IMR-90 (cell line): ENCODE measurements around the gene SEC16A. TPM values are rescaled to one million over a fixed set of nuclear protein-coding genes. Genes with fewer than 3 reads are reported as not detected.

Experiments
- ATAC-seq: fragments of 200-7000 bp; cut with Tn5 transposase; 2 replicates; pipeline ENCODE4 v1.9.1; 2020; ENCODE audit warnings: low read depth, mild to moderate bottlenecking, moderate library complexity
- BruUV-seq: library from RNA; stranded (reverse); fragments of 400-500 nt; replicated peaks from 2 replicates; lab custom pipeline; 2021; lab: Mats Ljungman, UMichigan
- CTCF ChIA-PET: fragments of 300-600 bp; formaldehyde crosslinking; extraction: SDS; loops from one replicate; lab custom pipeline; 2021; ENCODE audit warnings: antibody characterized with exemption; lab: Yijun Ruan, JAX
- POLR2A ChIA-PET: fragments of 300-600 bp; sonication (Branson Sonifier 250); formaldehyde crosslinking; loops from one replicate; lab custom pipeline; 2022; ENCODE audit warnings: antibody characterized with exemption; ENCODE audit not compliant: unreplicated experiment; lab: Charles Lee
- DNase-seq: peaks from one replicate; pipeline ENCODE4 v3.0.0; 2013
- H2AFZ ChIP-seq: replicated peaks from 2 replicates; pipeline ENCODE3; 2013; ENCODE audit warnings: low read length, mild to moderate bottlenecking; ENCODE audit not compliant: poor library complexity
- H2AK5ac ChIP-seq: 2 replicates; pipeline ENCODE4 v1.6.1; 2013; ENCODE audit warnings: low read depth, low read length, inconsistent platforms
- H2AK9ac ChIP-seq: replicated peaks from 2 replicates; pipeline ENCODE3; 2013; ENCODE audit warnings: mild to moderate bottlenecking, low read depth, low read length, moderate library complexity; ENCODE audit not compliant: poor library complexity
- H2BK120ac ChIP-seq: 2 replicates; pipeline ENCODE4 v1.6.1; 2013; ENCODE audit warnings: low read depth, low read length, inconsistent platforms
- H2BK15ac ChIP-seq: 3 replicates; pipeline ENCODE4 v1.6.1; 2013; ENCODE audit warnings: low read depth, low read length, inconsistent platforms
- H2BK20ac ChIP-seq: 2 replicates; pipeline ENCODE4 v1.6.1; 2013; ENCODE audit warnings: low read depth, mild to moderate bottlenecking, inconsistent platforms, low read length, moderate library complexity
- H2BK5ac ChIP-seq: 2 replicates; pipeline ENCODE4 v1.6.1; 2013; ENCODE audit warnings: mild to moderate bottlenecking, low read depth, low read length, inconsistent platforms; ENCODE audit not compliant: poor library complexity, severe bottlenecking
- H3K14ac ChIP-seq: replicated peaks from 2 replicates; pipeline ENCODE4 v1.6.1; 2013; ENCODE audit warnings: low read depth, low read length, inconsistent platforms
- H3K18ac ChIP-seq: 2 replicates; pipeline ENCODE4 v1.6.1; 2013; ENCODE audit warnings: low read depth, low read length, control low read depth
- H3K23ac ChIP-seq: 2 replicates; pipeline ENCODE4 v1.6.1; 2013; ENCODE audit warnings: low read depth, low read length, inconsistent platforms
- H3K27ac ChIP-seq: 2 replicates; pipeline ENCODE4 v1.5.1; 2013; ENCODE audit warnings: mild to moderate bottlenecking, control low read depth, low read length; ENCODE audit not compliant: insufficient read depth
- H3K27me3 ChIP-seq: 2 replicates; pipeline ENCODE4 v1.6.1; 2013; ENCODE audit warnings: low read length; ENCODE audit not compliant: control insufficient read depth, insufficient read depth
- H3K36me3 ChIP-seq: 2 replicates; pipeline ENCODE4 v1.6.1; 2013; ENCODE audit warnings: low read length, mixed read lengths; ENCODE audit not compliant: control insufficient read depth, insufficient read depth
- H3K4ac ChIP-seq: 2 replicates; pipeline ENCODE4 v1.6.1; 2013; ENCODE audit warnings: low read depth, low read length, inconsistent platforms
- H3K4me1 ChIP-seq: 2 replicates; pipeline ENCODE4 v1.6.1; 2013; ENCODE audit warnings: low read length, mixed read lengths; ENCODE audit not compliant: control insufficient read depth, insufficient read depth
- H3K4me2 ChIP-seq: 2 replicates; pipeline ENCODE4 v1.6.1; 2013; ENCODE audit warnings: low read depth, mild to moderate bottlenecking, control low read depth, low read length, moderate library complexity
- H3K4me3 ChIP-seq: 2 replicates; pipeline ENCODE4 v1.5.1; 2013; ENCODE audit warnings: low read depth, mild to moderate bottlenecking, control low read depth, low read length, moderate library complexity; ENCODE audit not compliant: insufficient read depth
- H3K56ac ChIP-seq: 2 replicates; pipeline ENCODE4 v1.6.1; 2013; ENCODE audit warnings: low read length, inconsistent platforms; ENCODE audit not compliant: insufficient read depth; ENCODE audit errors: extremely low read depth
- H3K79me1 ChIP-seq, 2 experiments: 2 replicates each; pipeline ENCODE4 v1.6.1; 2013; ENCODE audit warnings: low read length in 2 of 2, inconsistent platforms in 1 of 2, low read depth in 1 of 2
- H3K9ac ChIP-seq: 2 replicates; pipeline ENCODE4 v1.6.1; 2013; ENCODE audit warnings: low read depth, low read length, control low read depth
- H3K9me1 ChIP-seq: 2 replicates; pipeline ENCODE4 v1.6.1; 2013; ENCODE audit warnings: low read length, inconsistent platforms; ENCODE audit not compliant: insufficient read depth
- H3K9me3 ChIP-seq: 2 replicates; pipeline ENCODE4 v1.6.1; 2013; ENCODE audit warnings: low read length; ENCODE audit not compliant: control insufficient read depth, insufficient read depth
- H4K20me1 ChIP-seq: 2 replicates; pipeline ENCODE4 v1.6.1; 2013; ENCODE audit warnings: low read length, inconsistent platforms; ENCODE audit not compliant: insufficient read depth
- H4K5ac ChIP-seq: 2 replicates; pipeline ENCODE4 v1.6.1; 2013; ENCODE audit warnings: mild to moderate bottlenecking, low read depth, low read length, control low read depth
- H4K8ac ChIP-seq, 2 experiments: 2 replicates each; pipeline ENCODE4 v1.6.1; 2013; ENCODE audit warnings: low read depth in 2 of 2, low read length in 2 of 2, control low read depth in 1 of 2, inconsistent platforms in 1 of 2
- H4K91ac ChIP-seq: 2 replicates; pipeline ENCODE4 v1.6.1; 2013; ENCODE audit warnings: low read depth, low read length, inconsistent platforms; ENCODE audit not compliant: insufficient read depth
- BHLHE40 ChIP-seq: fragments of 150-350 bp; IDR thresholded peaks from 2 replicates; pipeline ENCODE4 v1.6.1; 2016; ENCODE audit warnings: mild to moderate bottlenecking, low read depth, low read length
- CHD1 ChIP-seq: IDR thresholded peaks from 2 replicates; pipeline ENCODE4 v1.6.1; 2012; ENCODE audit warnings: low read depth, low read length, improper control_type of control experiment
- POLR2A ChIP-seq: IDR thresholded peaks from 2 replicates; pipeline ENCODE4 v1.6.1; 2012; ENCODE audit warnings: mild to moderate bottlenecking, low read depth, low read length
- RAD21 ChIP-seq: IDR thresholded peaks from 2 replicates; pipeline ENCODE4 v1.6.1; 2012; ENCODE audit warnings: low read length, improper control_type of control experiment
- RCOR1 ChIP-seq: IDR thresholded peaks from 2 replicates; pipeline ENCODE4 v1.6.1; 2012; ENCODE audit warnings: mild to moderate bottlenecking, low read length, improper control_type of control experiment; ENCODE audit not compliant: insufficient replicate concordance
- WGBS, 2 experiments: methylation state at CpG; one replicate each; pipeline versions ENCODE4 v1.1.5 to v1.1.7; 2013; ENCODE audit warnings: missing lambda C conversion rate in 2 of 2; ENCODE audit not compliant: insufficient read length in 1 of 2; ENCODE audit errors: extremely low coverage in 2 of 2; 5-methylcytosine and 5-hydroxymethylcytosine counted together
- dilution Hi-C: fragments of 300-500 bp; cut with HindIII; formaldehyde crosslinking; loops from one replicate; pipeline ENCODE4 v1.14.3; 2018; ENCODE audit warnings: low sequenced_read_pairs; ENCODE audit not compliant: unreplicated experiment
- in situ Hi-C: fragments of 300-500 bp; cut with MboI; formaldehyde crosslinking; loops from 3 replicates; pipeline ENCODE4 v1.14.3; 2019; ENCODE audit warnings: low sequenced_read_pairs, inconsistent platforms, mixed read lengths
- intact Hi-C: fragments of 100-400 bp; cut with micrococcal nuclease; formaldehyde crosslinking; loops from 2 replicates; pipeline ENCODE4 v1.10.0; 2022
- polyA plus RNA-seq, 3 experiments: library from polyadenylated mRNA; depleted of rRNA; stranded (reverse); fragments of >200 nt; gene quantifications; 2 replicates each; pipeline ENCODE4 v1.2.3, GENCODE V29; 2012; ENCODE audit warnings: low replicate concordance in 1 of 3
- total RNA-seq: library from RNA; depleted of rRNA; stranded (reverse); fragments of >200 nt; gene quantifications from 2 replicates; pipeline ENCODE4 v1.2.3, GENCODE V29; 2012

Gene SEC16A
- total and polyA plus RNA-seq, 2 of the 4 experiments (the other 2 are of a cell fraction), result 12.2 to 48.1 TPM

DNA sequence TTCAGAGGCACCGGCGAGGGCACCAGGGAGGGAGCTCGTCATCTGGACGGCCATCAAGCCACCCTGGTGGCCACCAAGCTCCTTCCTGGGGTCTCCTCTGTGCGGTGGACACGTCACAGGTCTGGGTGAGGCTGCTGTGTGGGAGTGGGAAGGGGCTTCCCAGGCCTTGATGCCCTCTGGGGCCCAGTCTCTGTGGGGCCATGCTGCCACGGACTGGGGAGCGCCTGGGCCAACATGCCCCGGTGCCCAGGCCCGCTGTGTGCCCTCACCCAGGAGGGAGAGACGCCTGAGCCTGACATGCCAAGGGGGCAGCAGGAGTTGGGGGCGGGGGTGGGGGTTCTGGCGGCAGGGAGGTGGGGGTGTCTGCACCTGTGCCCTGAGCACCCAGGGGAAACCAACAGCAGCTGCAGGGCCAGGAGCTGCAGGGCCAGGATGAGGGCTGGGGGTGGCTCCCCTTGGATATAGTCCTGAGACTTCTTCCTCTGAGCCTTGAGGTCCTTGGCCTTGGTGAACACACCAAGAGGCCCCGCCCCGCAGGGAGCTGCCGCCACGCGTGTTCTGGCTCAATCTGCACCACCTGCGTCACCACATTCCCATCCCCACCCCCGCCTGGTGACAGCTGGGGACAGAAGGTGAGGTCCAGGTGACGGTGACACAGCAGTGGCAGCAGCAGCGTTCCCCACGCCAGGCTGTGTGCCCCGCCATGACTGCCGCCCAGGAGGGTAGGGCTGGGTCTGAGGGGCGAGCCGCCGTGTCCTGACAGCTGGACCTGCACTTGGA, 15.3 kb upstream of the SEC16A start:
- H4K20me1 ChIP-seq, result no peaks in the 10 kb centered on the region
- no peaks in the 10 kb centered on the region for H3K9me1 ChIP-seq
- H3K9me3 ChIP-seq, result no peaks in the 10 kb centered on the region
- DNase-seq (no peak), ATAC-seq (no peak)
- H3K4me2 ChIP-seq, result no peak overlapping the region
- no peak overlapping the region for H3K14ac ChIP-seq
- H2BK120ac ChIP-seq, result no peak overlapping the region
- no peak overlapping the region for H4K8ac ChIP-seq
- peaks cover 64% of the 10 kb centered on the region for H3K36me3 ChIP-seq
- no peak overlapping the region for H4K91ac ChIP-seq
- H2BK20ac ChIP-seq, result no peak overlapping the region
- H3K4me3 ChIP-seq, result no peak overlapping the region
- intact Hi-C loops (no loop called here), dilution Hi-C loops (no loop called here), in situ Hi-C loops (no loop called here)
- TF ChIP-seq BHLHE40 (no peak), CHD1 (no peak), RAD21 (no peak), RCOR1 (no peak), POLR2A (no peak)
- no peak overlapping the region for H3K9ac ChIP-seq
- no peak overlapping the region for H3K4ac ChIP-seq
- no peaks in the 10 kb centered on the region for H3K79me1 ChIP-seq
- no peak overlapping the region for H3K23ac ChIP-seq
- POLR2A ChIA-PET, result no interaction called here
- WGBS, 2 experiments, result no CpG with 5 or more reads among the region's 28 CpGs
- H3K18ac ChIP-seq, result no peak overlapping the region
- H2BK15ac ChIP-seq, result no peak overlapping the region
- no peak overlapping the region for H2BK5ac ChIP-seq
- CTCF ChIA-PET, result interaction anchor here (1.1 kb wide), 1 partner anchor 127 kb away, joined by 3 read pairs; no protein-coding TSS in a partner anchor
- no peak overlapping the region for H4K5ac ChIP-seq
- no peak overlapping the region for H2AK9ac ChIP-seq
- no peak overlapping the region for H3K56ac ChIP-seq
- no peak overlapping the region for H2AFZ ChIP-seq
- BruUV-seq, result no TSS peak
- no peak overlapping the region for H2AK5ac ChIP-seq
- H3K4me1 ChIP-seq, result no peaks in the 10 kb centered on the region
- H3K27me3 ChIP-seq, result no peaks in the 10 kb centered on the region
- no peak overlapping the region for H3K27ac ChIP-seq
